22Rv1 (cell line): ENCODE results near the gene LRRFIP1.

Experiments used
- H3K27ac ChIP-seq: fragments of 450-650 bp; 2 replicates; pipeline ENCODE4 v1.5.1; 2017
- CTCF ChIP-seq: fragments of 450-650 bp; IDR thresholded peaks from 2 replicates; pipeline ENCODE4 v1.5.1; 2017; ENCODE audit warnings: mild to moderate bottlenecking
- ZFX ChIP-seq: fragments of 450-650 bp; IDR thresholded peaks from 2 replicates; pipeline ENCODE4 v1.6.1; 2017; ENCODE audit warnings: antibody characterized with exemption, borderline replicate concordance

Gene LRRFIP1

GRCh38 chr2:237708491-237708890 lies 81.1 kb downstream of the LRRFIP1 start:
- no peak overlapping the region for H3K27ac ChIP-seq
- TF ChIP-seq ZFX = no peak
- no peak for TF ChIP-seq CTCF

- no peak overlapping the region for H3K27ac ChIP-seq
- no peak for TF ChIP-seq CTCF
These were observed 81.6 kb downstream of the LRRFIP1 start for GRCh38 chr2:237708961-237709360.

DNA sequence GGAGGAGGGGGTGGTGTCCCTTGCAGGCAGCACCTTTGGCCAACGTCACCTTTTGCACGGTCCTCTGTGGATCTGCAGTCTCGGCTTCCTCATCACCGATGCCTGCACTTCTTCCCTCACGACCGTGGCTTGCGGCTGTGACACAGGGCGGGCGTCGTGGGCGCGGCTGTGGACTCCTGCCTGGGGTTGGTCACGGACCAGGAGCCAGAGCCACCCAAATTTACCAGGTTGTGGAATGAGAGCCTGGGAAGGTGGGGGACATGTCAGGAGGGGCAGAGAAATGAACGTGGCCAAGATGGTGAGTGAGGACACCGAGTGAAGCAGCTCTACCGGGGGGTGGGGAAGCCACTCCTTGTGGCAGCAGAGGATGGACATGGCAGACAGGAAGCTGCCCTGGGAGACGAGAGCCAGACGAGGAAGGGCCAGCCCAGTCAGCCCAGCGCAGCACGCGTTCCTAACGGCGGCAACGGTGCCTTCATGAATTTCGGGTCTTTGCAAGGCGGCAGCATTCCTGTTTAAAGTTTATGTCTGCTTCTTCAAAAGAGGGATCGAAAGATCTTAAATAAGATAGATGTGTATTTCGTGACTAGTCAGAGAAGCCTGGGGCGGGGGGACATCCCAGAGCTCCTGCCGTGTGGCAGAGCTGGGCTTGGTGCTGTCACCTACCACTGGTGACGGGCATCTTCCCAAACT lies 84.2 kb downstream of the LRRFIP1 start:
- TF ChIP-seq ZFX = no peak
- no peak for TF ChIP-seq CTCF
- H3K27ac ChIP-seq = no peak overlapping the region

- H3K27ac ChIP-seq = no peak overlapping the region
- TF ChIP-seq CTCF (no peak), ZFX (no peak)
These were observed 85.3 kb downstream of the LRRFIP1 start for GRCh38 chr2:237712477-237713377.

DNA sequence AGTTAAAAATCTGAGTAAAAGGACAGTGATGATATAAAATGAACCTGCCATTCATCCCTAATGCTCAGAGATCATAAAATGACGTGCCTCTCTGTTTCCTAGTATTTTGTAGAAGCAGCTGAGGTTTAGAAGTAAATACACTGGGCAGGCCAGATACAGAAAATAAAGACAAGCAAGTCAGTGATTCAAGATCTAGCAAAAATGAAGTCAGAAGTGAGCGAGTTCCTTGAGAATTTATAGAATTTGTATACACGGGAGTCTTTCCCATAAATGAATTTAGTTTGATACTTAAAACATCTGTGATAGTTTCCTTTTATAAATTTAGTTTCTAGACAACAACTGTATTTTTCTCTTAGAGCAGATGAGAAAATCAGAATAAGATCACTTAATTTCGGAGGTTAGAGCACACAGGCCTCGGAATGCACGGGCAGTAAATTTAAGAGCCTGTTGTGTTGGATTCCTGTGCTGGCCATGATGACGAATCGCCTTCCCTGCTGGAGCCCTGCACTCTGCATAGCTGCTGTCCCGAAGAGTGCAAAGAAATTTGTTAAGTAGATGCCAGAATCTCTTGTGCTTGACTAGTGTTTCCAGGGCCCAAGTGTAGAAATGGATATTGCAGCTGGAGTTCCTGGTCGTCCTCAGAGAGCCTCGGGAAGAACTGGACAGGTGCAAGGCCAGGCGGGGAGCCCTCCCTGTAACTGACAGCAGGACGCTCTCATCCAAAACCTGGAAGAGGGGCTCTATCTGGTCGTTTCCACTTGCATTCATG lies 87.5 kb downstream of the LRRFIP1 start:
- TF ChIP-seq ZFX (no peak), CTCF (no peak)
- H3K27ac ChIP-seq = no peak overlapping the region

- TF ChIP-seq CTCF (no peak), ZFX (no peak)
- H3K27ac ChIP-seq = no peak overlapping the region
These were observed 88.1 kb downstream of the LRRFIP1 start for GRCh38 chr2:237715459-237715947.
